ENCODE measurements around the gene BBLN.

The BBLN gene

DNA sequence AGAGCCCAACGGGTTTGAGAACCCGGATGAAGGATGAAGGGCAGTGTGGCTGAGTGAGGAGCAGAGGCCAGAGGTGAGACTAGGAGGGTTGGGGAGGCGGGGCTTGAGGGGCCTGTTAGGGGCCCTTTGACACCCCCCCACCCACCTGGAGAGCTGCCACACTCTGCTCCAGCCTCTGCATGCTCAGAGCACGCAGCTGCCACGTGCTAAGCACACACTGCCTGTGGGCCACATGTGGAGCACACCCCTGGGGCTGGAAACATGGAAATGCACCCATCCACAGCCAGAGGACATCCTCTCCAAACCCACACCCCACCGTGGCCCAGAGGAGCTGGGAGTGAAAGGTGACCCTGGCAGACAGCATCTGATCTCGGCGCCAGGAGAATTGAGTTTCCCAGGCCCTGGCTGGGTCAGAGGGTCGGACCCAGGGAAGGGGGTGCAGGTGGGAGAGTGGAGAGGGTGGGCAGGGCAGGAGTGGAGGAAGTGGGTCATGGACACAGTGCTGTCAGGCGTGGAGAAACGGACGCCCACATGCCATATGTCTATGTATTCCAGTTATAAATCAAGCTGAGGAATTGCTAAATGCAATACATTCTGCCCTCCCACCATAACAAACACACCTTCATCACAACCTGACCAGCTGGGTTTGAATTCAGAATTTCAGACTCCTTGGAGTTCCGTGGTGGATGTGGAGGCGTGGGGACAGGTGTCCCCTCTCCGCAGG is 49.0 kb downstream of the BBLN start:
- Histone ChIP-seq H3K4me3 (replicated peaks; ENCODE audit: insufficient read depth, low read length) (no peak overlapping the region), H3K27me3 (ENCODE audit: insufficient read depth, poor library complexity, severe bottlenecking) (no peaks in the 10 kb centered on the region), H3K27ac (replicated peaks) (no peak overlapping the region)
- DNase-seq (ENCODE audit: low read depth in 1 of 2, low spot score in 1 of 2): no peak
- TF ChIP-seq SPI1 (IDR thresholded peaks at IDR 0.05; ENCODE audit: borderline replicate concordance, low read depth) (no peak), POLR2AphosphoS5 (IDR thresholded peaks at IDR 0.05; ENCODE audit: low read depth) (no peak), GABPA (IDR thresholded peaks at IDR 0.05; ENCODE audit: low read depth) (no peak)
- TF ChIP-seq, protein P1, sequence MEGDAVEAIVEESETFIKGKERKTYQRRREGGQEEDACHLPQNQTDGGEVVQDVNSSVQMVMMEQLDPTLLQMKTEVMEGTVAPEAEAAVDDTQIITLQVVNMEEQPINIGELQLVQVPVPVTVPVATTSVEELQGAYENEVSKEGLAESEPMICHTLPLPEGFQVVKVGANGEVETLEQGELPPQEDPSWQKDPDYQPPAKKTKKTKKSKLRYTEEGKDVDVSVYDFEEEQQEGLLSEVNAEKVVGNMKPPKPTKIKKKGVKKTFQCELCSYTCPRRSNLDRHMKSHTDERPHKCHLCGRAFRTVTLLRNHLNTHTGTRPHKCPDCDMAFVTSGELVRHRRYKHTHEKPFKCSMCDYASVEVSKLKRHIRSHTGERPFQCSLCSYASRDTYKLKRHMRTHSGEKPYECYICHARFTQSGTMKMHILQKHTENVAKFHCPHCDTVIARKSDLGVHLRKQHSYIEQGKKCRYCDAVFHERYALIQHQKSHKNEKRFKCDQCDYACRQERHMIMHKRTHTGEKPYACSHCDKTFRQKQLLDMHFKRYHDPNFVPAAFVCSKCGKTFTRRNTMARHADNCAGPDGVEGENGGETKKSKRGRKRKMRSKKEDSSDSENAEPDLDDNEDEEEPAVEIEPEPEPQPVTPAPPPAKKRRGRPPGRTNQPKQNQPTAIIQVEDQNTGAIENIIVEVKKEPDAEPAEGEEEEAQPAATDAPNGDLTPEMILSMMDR (IDR thresholded peaks at IDR 0.05; ENCODE audit: insufficient read depth, low read length): no peak
- TF ChIP-seq, protein P2, sequence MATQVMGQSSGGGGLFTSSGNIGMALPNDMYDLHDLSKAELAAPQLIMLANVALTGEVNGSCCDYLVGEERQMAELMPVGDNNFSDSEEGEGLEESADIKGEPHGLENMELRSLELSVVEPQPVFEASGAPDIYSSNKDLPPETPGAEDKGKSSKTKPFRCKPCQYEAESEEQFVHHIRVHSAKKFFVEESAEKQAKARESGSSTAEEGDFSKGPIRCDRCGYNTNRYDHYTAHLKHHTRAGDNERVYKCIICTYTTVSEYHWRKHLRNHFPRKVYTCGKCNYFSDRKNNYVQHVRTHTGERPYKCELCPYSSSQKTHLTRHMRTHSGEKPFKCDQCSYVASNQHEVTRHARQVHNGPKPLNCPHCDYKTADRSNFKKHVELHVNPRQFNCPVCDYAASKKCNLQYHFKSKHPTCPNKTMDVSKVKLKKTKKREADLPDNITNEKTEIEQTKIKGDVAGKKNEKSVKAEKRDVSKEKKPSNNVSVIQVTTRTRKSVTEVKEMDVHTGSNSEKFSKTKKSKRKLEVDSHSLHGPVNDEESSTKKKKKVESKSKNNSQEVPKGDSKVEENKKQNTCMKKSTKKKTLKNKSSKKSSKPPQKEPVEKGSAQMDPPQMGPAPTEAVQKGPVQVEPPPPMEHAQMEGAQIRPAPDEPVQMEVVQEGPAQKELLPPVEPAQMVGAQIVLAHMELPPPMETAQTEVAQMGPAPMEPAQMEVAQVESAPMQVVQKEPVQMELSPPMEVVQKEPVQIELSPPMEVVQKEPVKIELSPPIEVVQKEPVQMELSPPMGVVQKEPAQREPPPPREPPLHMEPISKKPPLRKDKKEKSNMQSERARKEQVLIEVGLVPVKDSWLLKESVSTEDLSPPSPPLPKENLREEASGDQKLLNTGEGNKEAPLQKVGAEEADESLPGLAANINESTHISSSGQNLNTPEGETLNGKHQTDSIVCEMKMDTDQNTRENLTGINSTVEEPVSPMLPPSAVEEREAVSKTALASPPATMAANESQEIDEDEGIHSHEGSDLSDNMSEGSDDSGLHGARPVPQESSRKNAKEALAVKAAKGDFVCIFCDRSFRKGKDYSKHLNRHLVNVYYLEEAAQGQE (IDR thresholded peaks at IDR 0.05; ENCODE audit: insufficient replicate concordance, low read depth): no peak

DNA sequence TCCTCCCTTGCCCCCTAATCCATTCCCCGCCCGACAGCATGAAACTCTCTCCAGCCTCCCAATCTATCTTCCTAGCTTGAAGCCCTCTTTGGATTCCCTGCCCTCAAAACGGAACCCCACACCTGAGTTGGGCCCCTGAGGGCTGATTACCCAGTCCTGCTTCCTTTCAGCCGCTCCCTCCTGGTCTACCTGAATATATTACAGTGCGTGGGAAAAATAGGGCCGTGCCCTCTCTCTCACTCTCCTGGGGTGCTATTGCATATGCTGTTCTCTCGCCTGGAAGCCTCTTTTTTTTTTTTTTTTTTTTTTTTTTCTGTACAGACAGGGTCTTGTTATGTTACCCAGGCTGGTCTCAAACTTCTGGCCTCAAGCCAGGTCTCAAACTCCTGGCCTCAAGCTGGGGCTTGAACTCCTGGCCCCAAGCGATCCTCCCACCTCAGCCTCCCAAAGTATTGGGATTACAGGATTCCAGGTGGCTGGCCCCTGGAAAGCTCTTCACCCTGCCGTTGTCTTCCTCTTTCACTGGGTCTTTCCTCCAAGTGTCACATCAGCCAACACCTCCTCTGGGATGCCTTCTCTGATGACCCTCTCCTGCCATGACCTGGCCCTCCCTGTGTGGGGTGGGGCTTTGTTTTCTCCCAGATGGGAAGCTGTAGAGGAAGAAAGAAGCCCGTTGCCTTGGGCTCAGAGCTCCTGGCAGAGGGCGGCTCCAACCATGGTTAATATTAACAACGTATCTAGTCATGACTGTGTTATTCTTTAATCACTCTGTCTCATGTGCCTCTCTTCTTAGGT is 51.3 kb downstream of the BBLN start:
- TF ChIP-seq POLR2AphosphoS5 (IDR thresholded peaks at IDR 0.05; ENCODE audit: low read depth): no peak
- TF ChIP-seq, protein P2 (IDR thresholded peaks at IDR 0.05; ENCODE audit: insufficient replicate concordance, low read depth): no peak
- TF ChIP-seq, protein P1 (IDR thresholded peaks at IDR 0.05; ENCODE audit: insufficient read depth, low read length): no peak
- TF ChIP-seq GABPA (IDR thresholded peaks at IDR 0.05; ENCODE audit: low read depth): no peak
- TF ChIP-seq SPI1 (IDR thresholded peaks at IDR 0.05; ENCODE audit: borderline replicate concordance, low read depth): no peak
- no peak overlapping the region for H3K4me3 ChIP-seq (replicated peaks; ENCODE audit: insufficient read depth, low read length)
- H3K27me3 ChIP-seq (ENCODE audit: insufficient read depth, poor library complexity, severe bottlenecking): no peaks in the 10 kb centered on the region
- H3K27ac ChIP-seq (replicated peaks): no peak overlapping the region
- DNase-seq (ENCODE audit: low read depth in 1 of 2, low spot score in 1 of 2): no peak

DNA sequence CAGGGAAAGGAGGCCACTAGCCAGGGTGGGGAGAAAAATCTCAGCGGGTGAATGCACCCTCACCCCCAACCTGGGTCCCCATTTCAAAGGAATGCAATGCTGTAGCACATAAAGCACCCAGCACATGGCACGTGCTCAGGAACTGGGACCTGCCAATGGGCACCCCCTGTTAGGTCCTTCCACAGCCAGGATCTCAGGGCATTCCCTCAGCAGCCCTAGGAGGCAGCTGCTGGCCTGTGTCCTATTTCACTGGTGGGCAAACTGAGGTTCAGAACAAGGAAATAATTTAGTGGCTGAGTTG is 51.9 kb downstream of the BBLN start:
- H3K4me3 ChIP-seq (replicated peaks; ENCODE audit: insufficient read depth, low read length): no peak overlapping the region
- H3K27ac ChIP-seq (replicated peaks): no peak overlapping the region
- no peak for DNase-seq (ENCODE audit: low read depth in 1 of 2, low spot score in 1 of 2)
- no peaks in the 10 kb centered on the region for H3K27me3 ChIP-seq (ENCODE audit: insufficient read depth, poor library complexity, severe bottlenecking)
- TF ChIP-seq POLR2AphosphoS5 (IDR thresholded peaks at IDR 0.05; ENCODE audit: low read depth): no peak
- TF ChIP-seq, protein P2 (IDR thresholded peaks at IDR 0.05; ENCODE audit: insufficient replicate concordance, low read depth): no peak
- TF ChIP-seq, protein P1 (IDR thresholded peaks at IDR 0.05; ENCODE audit: insufficient read depth, low read length): no peak
- no peak for TF ChIP-seq GABPA (IDR thresholded peaks at IDR 0.05; ENCODE audit: low read depth)
- TF ChIP-seq SPI1 (IDR thresholded peaks at IDR 0.05; ENCODE audit: borderline replicate concordance, low read depth): no peak
